ENCODE data around the gene IGF1R.

Gene IGF1R

DNA sequence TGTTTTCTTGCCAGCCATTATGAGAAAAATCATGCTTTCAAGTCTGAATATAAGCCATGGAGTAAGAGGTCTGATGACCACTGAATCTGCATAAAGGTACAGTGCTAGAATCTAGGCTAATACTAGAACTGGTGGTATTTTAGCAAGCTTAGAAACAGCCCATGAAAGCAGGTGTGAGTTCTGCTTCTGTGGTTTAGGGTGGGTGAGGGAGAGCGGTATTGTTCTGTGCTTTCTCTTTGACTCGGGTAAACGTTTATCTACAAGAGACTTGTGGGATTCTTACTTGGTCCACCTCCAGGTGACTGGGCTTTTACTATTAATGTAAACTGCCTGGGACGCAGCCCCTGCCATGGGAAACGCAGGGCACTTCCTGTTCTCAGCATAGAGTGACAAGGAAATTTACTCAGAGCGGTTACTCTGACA, 304.1 kb downstream of the IGF1R start:
- peaks cover 95% of the 10 kb centered on the region for H3K36me3 ChIP-seq (ENCODE audit: control insufficient read depth, insufficient read depth, low read length)
- no peaks in the 10 kb centered on the region for H3K9me3 ChIP-seq (ENCODE audit: control insufficient read depth, insufficient read depth, low read length)
- H3K27me3 ChIP-seq (ENCODE audit: control insufficient read depth, insufficient read depth, low read length), result no peaks in the 10 kb centered on the region
- no peak overlapping the region for H3K4me3 ChIP-seq (ENCODE audit: low read depth, low read length)
- H3K27ac ChIP-seq (ENCODE audit: low read depth, low read length), result no peak overlapping the region
- H3K4me1 ChIP-seq (ENCODE audit: control insufficient read depth, insufficient read depth, low read length), result no peaks in the 10 kb centered on the region
- no peak overlapping the region for H3K9ac ChIP-seq (ENCODE audit: low read depth, low read length)

DNA sequence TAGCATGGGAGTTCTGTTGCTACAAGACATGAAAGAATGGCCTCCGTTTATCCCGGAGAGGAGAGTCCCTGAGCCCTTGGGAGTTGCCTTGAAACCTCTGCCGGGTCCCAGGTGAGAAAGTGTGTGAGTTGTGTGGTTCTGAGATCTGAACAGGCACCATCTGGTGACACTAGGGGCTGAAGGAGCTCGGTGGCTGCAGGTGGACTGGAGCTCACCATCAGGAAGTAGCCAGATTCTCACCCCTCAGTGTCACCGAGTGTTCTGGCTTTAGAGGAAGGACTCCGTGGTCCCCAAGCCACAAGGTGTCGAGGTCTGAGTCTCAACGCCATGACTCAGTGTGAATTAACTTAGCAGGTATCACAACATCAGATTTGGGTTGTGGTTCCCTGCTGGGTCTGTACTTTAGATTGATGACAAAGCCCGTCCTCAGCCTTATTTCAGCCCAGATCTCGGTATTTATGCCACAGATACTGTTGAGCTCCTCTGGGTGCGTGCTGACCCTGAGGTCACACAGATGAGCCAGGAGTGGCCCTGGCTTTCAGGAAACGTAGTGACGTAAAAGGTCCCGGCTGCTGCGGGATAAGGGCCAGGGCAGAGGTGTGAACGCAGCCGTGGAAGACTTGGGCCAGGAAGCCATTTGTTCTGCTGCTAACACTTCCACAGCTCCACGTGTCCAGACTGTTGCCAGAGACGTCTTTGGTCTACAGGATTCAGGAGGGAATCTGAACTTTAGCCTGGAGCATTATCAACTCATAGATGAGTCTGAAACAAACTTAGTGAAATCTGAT, 304.9 kb downstream of the IGF1R start:
- Histone ChIP-seq H3K9me3 (ENCODE audit: control insufficient read depth, insufficient read depth, low read length) (no peaks in the 10 kb centered on the region), H3K9ac (ENCODE audit: low read depth, low read length) (no peak overlapping the region), H3K27me3 (ENCODE audit: control insufficient read depth, insufficient read depth, low read length) (no peaks in the 10 kb centered on the region), H3K36me3 (ENCODE audit: control insufficient read depth, insufficient read depth, low read length) (peaks cover 95% of the 10 kb centered on the region), H3K4me3 (ENCODE audit: low read depth, low read length) (no peak overlapping the region), H3K27ac (ENCODE audit: low read depth, low read length) (no peak overlapping the region), H3K4me1 (ENCODE audit: control insufficient read depth, insufficient read depth, low read length) (no peaks in the 10 kb centered on the region)

- no peaks in the 10 kb centered on the region for H3K4me1 ChIP-seq (ENCODE audit: control insufficient read depth, insufficient read depth, low read length)
- no peaks in the 10 kb centered on the region for H3K9me3 ChIP-seq (ENCODE audit: control insufficient read depth, insufficient read depth, low read length)
- no peaks in the 10 kb centered on the region for H3K27me3 ChIP-seq (ENCODE audit: control insufficient read depth, insufficient read depth, low read length)
- no peak overlapping the region for H3K27ac ChIP-seq (ENCODE audit: low read depth, low read length)
- H3K36me3 ChIP-seq (ENCODE audit: control insufficient read depth, insufficient read depth, low read length), result peaks cover 92% of the 10 kb centered on the region
- no peak overlapping the region for H3K9ac ChIP-seq (ENCODE audit: low read depth, low read length)
- no peak overlapping the region for H3K4me3 ChIP-seq (ENCODE audit: low read depth, low read length)
Measured at GRCh38 chr15:98953968-98954367, 305.6 kb downstream of the IGF1R start.

- Histone ChIP-seq H3K4me1 (ENCODE audit: control insufficient read depth, insufficient read depth, low read length) (no peaks in the 10 kb centered on the region), H3K27ac (ENCODE audit: low read depth, low read length) (no peak overlapping the region), H3K27me3 (ENCODE audit: control insufficient read depth, insufficient read depth, low read length) (no peaks in the 10 kb centered on the region), H3K36me3 (ENCODE audit: control insufficient read depth, insufficient read depth, low read length) (peaks cover 92% of the 10 kb centered on the region), H3K4me3 (ENCODE audit: low read depth, low read length) (no peak overlapping the region), H3K9me3 (ENCODE audit: control insufficient read depth, insufficient read depth, low read length) (no peaks in the 10 kb centered on the region), H3K9ac (ENCODE audit: low read depth, low read length) (no peak overlapping the region)
Measured at GRCh38 chr15:98954411-98954810, 306.1 kb downstream of the IGF1R start.

DNA sequence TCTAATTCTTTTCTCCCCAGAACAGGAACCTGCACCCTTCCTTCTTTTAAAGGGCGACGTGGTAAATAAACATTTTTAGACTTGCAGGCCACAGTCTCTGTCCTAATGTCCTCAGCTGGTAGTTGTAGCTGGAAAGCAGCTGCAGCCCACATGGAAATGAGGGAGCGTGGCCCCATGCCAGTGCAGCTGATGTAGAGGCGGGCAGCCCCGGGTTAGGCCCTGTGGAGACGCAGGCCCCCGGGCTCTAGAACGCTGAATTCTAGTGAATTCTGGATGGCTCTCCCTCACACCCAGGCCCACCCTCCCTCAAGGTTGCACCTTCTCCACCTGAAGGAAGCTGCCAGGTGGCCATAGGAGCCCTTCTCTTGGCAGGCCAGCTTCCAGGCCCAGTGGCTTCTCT, 307.0 kb downstream of the IGF1R start:
- Histone ChIP-seq H3K27ac (ENCODE audit: low read depth, low read length) (no peak overlapping the region), H3K4me1 (ENCODE audit: control insufficient read depth, insufficient read depth, low read length) (no peaks in the 10 kb centered on the region)

DNA sequence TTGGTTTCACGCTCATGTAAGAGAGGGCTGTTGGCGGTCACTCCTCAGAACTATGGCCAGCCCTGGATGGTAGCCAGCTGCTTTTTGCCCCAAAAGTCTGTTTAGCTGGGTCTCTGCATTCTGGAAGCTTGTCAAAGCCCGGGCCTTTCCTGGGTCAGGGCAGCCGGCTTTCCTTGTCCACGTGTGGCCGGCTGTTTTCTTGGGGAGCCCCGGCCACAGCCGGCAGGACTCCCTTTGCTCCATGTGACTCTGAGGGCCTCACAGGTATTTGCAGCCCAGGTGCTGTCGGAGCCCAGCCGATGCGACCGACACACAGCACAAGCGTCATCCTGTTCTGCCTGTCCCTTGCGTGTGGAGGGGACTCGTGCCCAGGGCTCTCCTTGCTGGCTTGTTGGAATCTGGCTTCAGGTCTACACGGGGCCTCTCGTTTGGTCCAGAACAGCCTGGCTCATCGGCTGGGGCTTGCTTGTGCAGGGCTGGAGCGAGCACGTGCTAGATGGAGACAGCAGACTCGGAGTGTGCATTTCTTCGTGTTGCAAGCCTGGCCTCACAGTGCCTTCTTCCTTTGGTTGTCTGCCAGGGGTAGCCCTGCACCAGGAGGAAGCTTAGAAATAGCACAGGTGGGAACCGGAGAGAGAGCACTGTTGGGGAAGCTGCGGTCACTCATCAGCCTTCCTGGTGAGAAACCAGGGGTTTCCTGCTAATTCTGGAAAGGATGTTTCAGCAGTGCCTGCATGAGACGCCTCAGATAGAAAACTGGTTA, 307.8 kb downstream of the IGF1R start:
- H3K9ac ChIP-seq (ENCODE audit: low read depth, low read length), result no peak overlapping the region
- H3K27ac ChIP-seq (ENCODE audit: low read depth, low read length), result no peak overlapping the region
- H3K36me3 ChIP-seq (ENCODE audit: control insufficient read depth, insufficient read depth, low read length), result peaks cover 92% of the 10 kb centered on the region
- no peak overlapping the region for H3K4me3 ChIP-seq (ENCODE audit: low read depth, low read length)
- H3K27me3 ChIP-seq (ENCODE audit: control insufficient read depth, insufficient read depth, low read length), result no peaks in the 10 kb centered on the region
- H3K4me1 ChIP-seq (ENCODE audit: control insufficient read depth, insufficient read depth, low read length), result no peaks in the 10 kb centered on the region
- 0 out of 2 replicates have a peak, but pooled peaks cover 3% of the 10 kb centered on the region for H3K9me3 ChIP-seq (ENCODE audit: control insufficient read depth, insufficient read depth, low read length)

More for the DNA sequence above, 307.0 kb downstream of the IGF1R start:
- no peak overlapping the region for H3K9ac ChIP-seq (ENCODE audit: low read depth, low read length)
- H3K9me3 ChIP-seq (ENCODE audit: control insufficient read depth, insufficient read depth, low read length), result no peaks in the 10 kb centered on the region
- H3K27me3 ChIP-seq (ENCODE audit: control insufficient read depth, insufficient read depth, low read length), result no peaks in the 10 kb centered on the region
- H3K4me3 ChIP-seq (ENCODE audit: low read depth, low read length), result no peak overlapping the region
- H3K36me3 ChIP-seq (ENCODE audit: control insufficient read depth, insufficient read depth, low read length), result peaks cover 92% of the 10 kb centered on the region

DNA sequence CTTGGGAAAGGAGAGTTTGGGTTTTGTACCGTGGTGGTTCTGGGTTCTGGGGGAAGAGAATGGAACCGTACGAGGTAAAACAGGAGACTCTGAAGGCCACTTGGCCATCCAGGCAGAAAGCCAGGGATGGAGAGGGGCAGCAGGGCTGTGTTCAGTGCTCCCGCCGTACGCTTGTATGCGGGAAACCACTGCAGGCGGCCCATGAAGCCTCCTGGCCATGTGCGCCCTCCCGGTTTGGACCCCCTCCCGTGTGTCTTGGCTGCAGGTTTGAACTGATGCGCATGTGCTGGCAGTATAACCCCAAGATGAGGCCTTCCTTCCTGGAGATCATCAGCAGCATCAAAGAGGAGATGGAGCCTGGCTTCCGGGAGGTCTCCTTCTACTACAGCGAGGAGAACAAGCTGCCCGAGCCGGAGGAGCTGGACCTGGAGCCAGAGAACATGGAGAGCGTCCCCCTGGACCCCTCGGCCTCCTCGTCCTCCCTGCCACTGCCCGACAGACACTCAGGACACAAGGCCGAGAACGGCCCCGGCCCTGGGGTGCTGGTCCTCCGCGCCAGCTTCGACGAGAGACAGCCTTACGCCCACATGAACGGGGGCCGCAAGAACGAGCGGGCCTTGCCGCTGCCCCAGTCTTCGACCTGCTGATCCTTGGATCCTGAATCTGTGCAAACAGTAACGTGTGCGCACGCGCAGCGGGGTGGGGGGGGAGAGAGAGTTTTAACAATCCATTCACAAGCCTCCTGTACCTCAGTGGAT, 308.6 kb downstream of the IGF1R start:
- Histone ChIP-seq H3K9ac (ENCODE audit: low read depth, low read length) (no peak overlapping the region), H3K4me1 (ENCODE audit: control insufficient read depth, insufficient read depth, low read length) (no peaks in the 10 kb centered on the region), H3K27ac (ENCODE audit: low read depth, low read length) (no peak overlapping the region), H3K4me3 (ENCODE audit: low read depth, low read length) (no peak overlapping the region), H3K36me3 (ENCODE audit: control insufficient read depth, insufficient read depth, low read length) (peaks cover 92% of the 10 kb centered on the region), H3K9me3 (ENCODE audit: control insufficient read depth, insufficient read depth, low read length) (0 out of 2 replicates have a peak, but pooled peaks cover 6% of the 10 kb centered on the region), H3K27me3 (ENCODE audit: control insufficient read depth, insufficient read depth, low read length) (no peaks in the 10 kb centered on the region)

- Histone ChIP-seq H3K27me3 (ENCODE audit: control insufficient read depth, insufficient read depth, low read length) (no peaks in the 10 kb centered on the region), H3K9ac (ENCODE audit: low read depth, low read length) (no peak overlapping the region), H3K4me1 (ENCODE audit: control insufficient read depth, insufficient read depth, low read length) (no peaks in the 10 kb centered on the region), H3K27ac (ENCODE audit: low read depth, low read length) (no peak overlapping the region), H3K9me3 (ENCODE audit: control insufficient read depth, insufficient read depth, low read length) (0 out of 2 replicates have a peak, but pooled peaks cover 6% of the 10 kb centered on the region), H3K36me3 (ENCODE audit: control insufficient read depth, insufficient read depth, low read length) (peaks cover 92% of the 10 kb centered on the region), H3K4me3 (ENCODE audit: low read depth, low read length) (no peak overlapping the region)
Measured at GRCh38 chr15:98957655-98958054, 309.3 kb downstream of the IGF1R start.

GRCh38 chr15:98958076-98958475, 309.7 kb downstream of the IGF1R start:
- H3K9me3 ChIP-seq (ENCODE audit: control insufficient read depth, insufficient read depth, low read length), result 0 out of 2 replicates have a peak, but pooled peaks cover 6% of the 10 kb centered on the region
- no peak overlapping the region for H3K9ac ChIP-seq (ENCODE audit: low read depth, low read length)
- no peak overlapping the region for H3K27ac ChIP-seq (ENCODE audit: low read depth, low read length)
- H3K4me3 ChIP-seq (ENCODE audit: low read depth, low read length), result no peak overlapping the region
- no peaks in the 10 kb centered on the region for H3K27me3 ChIP-seq (ENCODE audit: control insufficient read depth, insufficient read depth, low read length)
- H3K4me1 ChIP-seq (ENCODE audit: control insufficient read depth, insufficient read depth, low read length), result no peaks in the 10 kb centered on the region
- peaks cover 90% of the 10 kb centered on the region for H3K36me3 ChIP-seq (ENCODE audit: control insufficient read depth, insufficient read depth, low read length)

DNA sequence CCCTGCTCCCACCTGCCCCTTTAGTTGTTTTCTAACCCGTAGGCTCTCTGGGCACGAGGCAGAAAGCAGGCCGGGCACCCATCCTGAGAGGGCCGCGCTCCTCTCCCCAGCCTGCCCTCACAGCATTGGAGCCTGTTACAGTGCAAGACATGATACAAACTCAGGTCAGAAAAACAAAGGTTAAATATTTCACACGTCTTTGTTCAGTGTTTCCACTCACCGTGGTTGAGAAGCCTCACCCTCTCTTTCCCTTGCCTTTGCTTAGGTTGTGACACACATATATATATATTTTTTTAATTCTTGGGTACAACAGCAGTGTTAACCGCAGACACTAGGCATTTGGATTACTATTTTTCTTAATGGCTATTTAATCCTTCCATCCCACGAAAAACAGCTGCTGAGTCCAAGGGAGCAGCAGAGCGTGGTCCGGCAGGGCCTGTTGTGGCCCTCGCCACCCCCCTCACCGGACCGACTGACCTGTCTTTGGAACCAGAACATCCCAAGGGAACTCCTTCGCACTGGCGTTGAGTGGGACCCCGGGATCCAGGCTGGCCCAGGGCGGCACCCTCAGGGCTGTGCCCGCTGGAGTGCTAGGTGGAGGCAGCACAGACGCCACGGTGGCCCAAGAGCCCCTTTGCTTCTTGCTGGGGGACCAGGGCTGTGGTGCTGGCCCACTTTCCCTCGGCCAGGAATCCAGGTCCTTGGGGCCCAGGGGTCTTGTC, 310.7 kb downstream of the IGF1R start:
- Histone ChIP-seq H3K9me3 (ENCODE audit: control insufficient read depth, insufficient read depth, low read length) (0 out of 2 replicates have a peak, but pooled peaks cover 6% of the 10 kb centered on the region), H3K36me3 (ENCODE audit: control insufficient read depth, insufficient read depth, low read length) (peaks cover 81% of the 10 kb centered on the region), H3K9ac (ENCODE audit: low read depth, low read length) (no peak overlapping the region), H3K27ac (ENCODE audit: low read depth, low read length) (no peak overlapping the region), H3K4me1 (ENCODE audit: control insufficient read depth, insufficient read depth, low read length) (no peaks in the 10 kb centered on the region), H3K4me3 (ENCODE audit: low read depth, low read length) (no peak overlapping the region), H3K27me3 (ENCODE audit: control insufficient read depth, insufficient read depth, low read length) (no peaks in the 10 kb centered on the region)
